ENCODE results near the gene S100A7. TPM values are rescaled to one million over a fixed set of nuclear protein-coding genes. Genes with fewer than 3 reads are reported as not detected.
"Not testable (repeated sequence)": the region's sequence is repeated elsewhere in the genome, so short reads cannot be mapped to it uniquely, and the experiment has no call there.

The S100A7 gene
- total RNA-seq, 2 experiments from 2014 or later: not detected

DNA sequence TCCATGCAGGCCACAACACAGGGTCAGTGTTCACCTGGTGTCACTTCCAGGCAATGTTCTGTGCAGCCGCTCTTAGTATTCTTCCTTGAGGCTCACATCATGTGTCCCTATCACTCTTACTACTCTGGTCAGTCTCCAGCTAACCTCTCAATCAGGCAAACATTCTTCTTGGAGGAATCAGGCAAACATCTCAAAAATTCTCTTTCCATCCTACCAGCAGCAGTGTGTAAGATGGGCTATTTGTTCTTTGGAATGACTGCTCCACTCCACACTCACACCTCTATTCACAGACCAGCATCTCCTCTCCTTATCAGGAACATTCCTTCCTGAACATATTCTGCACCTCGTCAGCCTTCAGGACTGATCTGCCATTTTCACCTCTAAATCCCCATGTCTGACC is 40.1 kb downstream of the S100A7 start:
- peaks cover 11% of the 10 kb centered on the region for H3K27me3 Mint-ChIP-seq
- DNase-seq: no peak
- no peaks in the 10 kb centered on the region for H3K9me3 Mint-ChIP-seq
- ChIA-PET POLR2A (no interaction called here), CTCF (no interaction called here)
- no peaks in the 10 kb centered on the region for H3K36me3 Mint-ChIP-seq (ENCODE audit: low read depth)
- H3K4me3 Mint-ChIP-seq: no peak overlapping the region
- no peaks in the 10 kb centered on the region for H3K4me1 Mint-ChIP-seq
- no peak overlapping the region for H3K27ac Mint-ChIP-seq

GRCh38 chr1:153419436-153419793 is 41.0 kb downstream of the S100A7 start:
- CTCF ChIA-PET; POLR2A ChIA-PET; H3K27me3 Mint-ChIP-seq; H3K27ac Mint-ChIP-seq; H3K4me3 Mint-ChIP-seq; DNase-seq; H3K9me3 Mint-ChIP-seq; H3K4me1 Mint-ChIP-seq; H3K36me3 Mint-ChIP-seq (ENCODE audit: low read depth): not testable (repeated sequence)

DNA sequence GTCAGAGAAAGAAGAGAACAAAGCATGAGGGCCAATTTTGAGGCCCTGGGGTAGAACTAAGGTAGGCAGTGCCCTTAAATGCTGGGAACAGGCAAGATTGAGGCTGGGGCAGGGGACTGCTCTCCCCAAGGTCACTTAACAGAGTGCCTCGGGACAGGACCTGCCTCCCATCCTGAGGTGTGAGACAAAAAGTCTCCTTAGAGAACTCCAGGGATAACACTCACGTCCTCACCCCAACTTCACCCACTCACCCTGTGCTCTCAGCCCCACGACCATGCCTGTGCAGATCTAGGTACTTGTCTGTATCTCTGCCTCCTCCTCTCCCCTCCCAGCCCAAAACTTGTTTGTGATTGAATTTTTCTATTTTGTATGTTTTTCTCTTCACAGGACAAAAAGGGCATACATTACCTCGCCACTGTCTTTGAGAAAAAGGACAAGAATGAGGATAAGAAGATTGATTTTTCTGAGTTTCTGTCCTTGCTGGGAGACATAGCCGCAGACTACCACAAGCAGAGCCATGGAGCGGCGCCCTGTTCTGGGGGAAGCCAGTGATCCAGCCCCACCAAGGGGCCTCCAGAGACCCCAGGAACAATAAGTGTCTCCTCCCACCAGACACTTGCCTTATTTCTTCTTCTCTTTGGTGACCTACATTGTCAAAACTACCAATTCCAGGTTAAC is 41.6 kb downstream of the S100A7 start:
- H3K36me3 Mint-ChIP-seq (ENCODE audit: low read depth); CTCF ChIA-PET; H3K27me3 Mint-ChIP-seq; POLR2A ChIA-PET; H3K27ac Mint-ChIP-seq; H3K9me3 Mint-ChIP-seq; H3K4me1 Mint-ChIP-seq; DNase-seq; H3K4me3 Mint-ChIP-seq: not testable (repeated sequence)

GRCh38 chr1:153417136-153417888 is 43.1 kb downstream of the S100A7 start:
- CTCF ChIA-PET: no interaction called here
- H3K4me3 Mint-ChIP-seq: no peak overlapping the region

GRCh38 chr1:153415850-153416570 is 44.4 kb downstream of the S100A7 start, which contains the start of gene S100A7A:
Gene S100A7A (plus strand): TSS chr1:153416520. CDS start chr1:153418083, 1,563 bp downstream.
- H3K27ac Mint-ChIP-seq: no peak within 1 kb of the TSS
- POLR2A ChIA-PET: no interaction called here
- H3K9me3 Mint-ChIP-seq: no peaks in the 10 kb centered on the region

More at GRCh38 chr1:153417136-153417888, 43.1 kb downstream of the S100A7 start:
- DNase-seq: no peak
- Mint-ChIP-seq H3K36me3 (ENCODE audit: low read depth) (no peaks in the 10 kb centered on the region), H3K27ac (no peak overlapping the region), H3K27me3 (peaks cover 5% of the 10 kb centered on the region), H3K4me1 (no peaks in the 10 kb centered on the region), H3K9me3 (no peaks in the 10 kb centered on the region)
- POLR2A ChIA-PET: no interaction called here

DNA sequence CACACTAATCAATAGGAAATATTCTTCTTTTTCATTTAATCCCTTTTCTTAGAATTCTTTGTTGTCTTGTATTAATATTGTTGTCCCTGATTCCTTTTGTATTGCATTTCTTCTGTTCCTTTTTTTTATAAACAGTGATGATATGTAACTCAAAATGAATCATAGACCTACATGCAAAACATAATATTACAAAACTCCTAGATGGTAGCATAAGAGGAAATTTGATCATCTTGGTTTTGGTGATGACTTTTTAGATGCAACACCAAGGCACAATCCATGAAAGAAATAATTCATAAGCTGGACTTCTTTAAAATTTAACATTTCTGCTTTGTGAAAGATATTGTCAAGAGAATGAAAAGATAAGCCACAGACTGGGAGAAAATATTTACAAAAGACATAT is 46.5 kb downstream of the S100A7 start:
- H3K27ac Mint-ChIP-seq; POLR2A ChIA-PET; H3K9me3 Mint-ChIP-seq; H3K36me3 Mint-ChIP-seq (ENCODE audit: low read depth); H3K4me1 Mint-ChIP-seq; CTCF ChIA-PET; H3K4me3 Mint-ChIP-seq; DNase-seq: not testable (repeated sequence)
- peaks cover 21% of the 10 kb centered on the region for H3K27me3 Mint-ChIP-seq

More at GRCh38 chr1:153415850-153416570, 44.4 kb downstream of the S100A7 start, which contains the start of gene S100A7A:
- DNase-seq: no peak
- Mint-ChIP-seq H3K36me3 (ENCODE audit: low read depth) (no peaks in the 10 kb centered on the region), H3K27me3 (peaks cover 10% of the 10 kb centered on the region), H3K4me1 (no peaks in the 10 kb centered on the region), H3K4me3 (no peak within 1 kb of the TSS)
- CTCF ChIA-PET: no interaction called here

Other genes starting within 250 kb of the S100A7 start
- gene PRR9, start 243.1 kb downstream of the S100A7 start, total RNA-seq: not detected
- gene LORICRIN, start 201.0 kb downstream of the S100A7 start, total RNA-seq: not detected
- not detected for gene PGLYRP3, start 147.7 kb downstream of the S100A7 start, total RNA-seq
- not detected for gene PGLYRP4, start 111.8 kb downstream of the S100A7 start, total RNA-seq
- under 1 TPM in 1 of 2 experiments, not detected in 1; 0.77 TPM for gene S100A9, start 102.8 kb downstream of the S100A7 start, total RNA-seq
- not detected for gene S100A12, start 85.0 kb downstream of the S100A7 start, total RNA-seq
- gene S100A8, start 69.6 kb downstream of the S100A7 start, total RNA-seq: not detected
- gene S100A7A, start 44.1 kb downstream of the S100A7 start, total RNA-seq: not detected
- 100 to 1,000 TPM; 444 to 557 TPM for gene S100A6, start 75.3 kb upstream of the S100A7 start, total RNA-seq
- 1 to 10 TPM; 3.0 to 3.8 TPM for gene S100A5, start 80.3 kb upstream of the S100A7 start, total RNA-seq
- 100 to 1,000 TPM; 678 to 905 TPM for gene S100A4, start 85.2 kb upstream of the S100A7 start, total RNA-seq
- gene S100A3, start 88.6 kb upstream of the S100A7 start, total RNA-seq: not detected
- 1 to 10 TPM in 1 of 2 experiments, under 1 TPM in 1; 0.50 to 1.8 TPM for gene S100A2, start 105.2 kb upstream of the S100A7 start, total RNA-seq
- not detected for gene S100A16, start 152.5 kb upstream of the S100A7 start, total RNA-seq
- gene S100A14, start 155.7 kb upstream of the S100A7 start, total RNA-seq: not detected
- 1 to 10 TPM; 3.9 to 4.2 TPM for gene S100A13, start 166.9 kb upstream of the S100A7 start, total RNA-seq
- gene S100A1, start 167.8 kb upstream of the S100A7 start, total RNA-seq: not detected
- 10 to 100 TPM; 96.1 to 98.3 TPM for gene CHTOP, start 173.4 kb upstream of the S100A7 start, total RNA-seq
- gene SNAPIN, start 198.1 kb upstream of the S100A7 start, total RNA-seq: 10 to 100 TPM; 36.1 to 39.6 TPM
- gene ILF2, start 210.3 kb upstream of the S100A7 start, total RNA-seq: 100 to 1,000 TPM; 192 to 223 TPM
- not detected for gene NPR1, start 218.0 kb upstream of the S100A7 start, total RNA-seq

Data from activated CD4-positive, alpha-beta T cell treated with anti-CD3 and anti-CD28 coated beads, Interleukin-2, amount 10 ng/mL, durations not matched to agents 7 days and 5 days (primary cell).